ENCODE measurements around the gene SETBP1. TPM values are rescaled to one million over a fixed set of nuclear protein-coding genes. Genes with fewer than 3 reads are reported as not detected.
A peak's percentile ranks its signal among the peaks of the same experiment; 100 is the strongest.

SETBP1 gene
- total and polyA plus RNA-seq, 2 of the 8 experiments (the other 6 are each of a cell fraction or from before 2014, with no cell fraction given) = 2.0 to 6.5 TPM

DNA sequence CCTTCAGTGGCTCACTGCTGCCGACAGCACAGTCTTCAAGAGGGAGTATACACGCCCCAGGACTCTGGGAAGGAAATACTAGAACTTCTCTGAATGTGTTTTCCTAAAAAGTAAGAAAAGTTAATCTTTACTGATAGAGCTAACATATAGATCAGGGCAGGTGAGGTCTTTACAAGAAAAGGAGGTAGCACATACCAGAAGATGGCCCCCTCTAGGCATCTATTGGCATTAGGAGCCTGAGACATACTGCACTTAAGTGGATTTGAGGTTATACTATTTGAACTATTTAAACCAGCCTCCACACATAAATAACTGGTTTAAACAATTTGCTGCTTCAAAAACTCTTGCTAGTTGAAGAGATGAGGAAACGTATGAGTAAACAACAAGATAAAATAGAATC, 406.1 kb downstream of the SETBP1 start:
- Histone ChIP-seq H3K9ac (replicated peaks in 1 of 4; ENCODE audit: extremely low read depth in 1 of 4, low read depth in 3 of 4, low read length in 3 of 4) (no peak overlapping the region), H3K4me2 (ENCODE audit: insufficient read depth in 1 of 2, low read depth in 2 of 2, low read length in 2 of 2) (no peak overlapping the region), H2BK20ac (ENCODE audit: low read length) (no peak overlapping the region), H3K27me3 (replicated peaks in 1 of 4; ENCODE audit: control insufficient read depth in 3 of 4, extremely low read depth in 1 of 4, insufficient read depth in 3 of 4, low read length in 3 of 4) (no peaks in the 10 kb centered on the region), H4K5ac (ENCODE audit: insufficient read length, low read depth, low read length) (no peak overlapping the region), H3K23me2 (ENCODE audit: low read depth, low read length) (no peaks in the 10 kb centered on the region), H3K36me3 (ENCODE audit: control insufficient read depth in 2 of 4, insufficient read depth in 4 of 4, low read length in 3 of 4) (no peaks in the 10 kb centered on the region), H4K20me1 (replicated peaks in 1 of 2; ENCODE audit: control insufficient read depth in 1 of 2, insufficient read depth in 2 of 2, low read length in 2 of 2) (no peaks in the 10 kb centered on the region), H3K14ac (ENCODE audit: insufficient read length) (no peak overlapping the region), H2BK120ac (replicated peaks; ENCODE audit: low read depth, low read length) (no peak overlapping the region), H3K27ac (ENCODE audit: low read depth, low read length) (no peak overlapping the region), H3K4me1 (replicated peaks in 1 of 4; ENCODE audit: control insufficient read depth in 3 of 4, insufficient read depth in 4 of 4, low read length in 3 of 4) (peaks cover 0 to 3% (median 2%) of the 10 kb centered on the region in 4 experiments; a peak in 3 of 7 replicates), H3K4ac (replicated peaks; ENCODE audit: insufficient read length, low read depth, low read length) (no peak overlapping the region), H2BK15ac (ENCODE audit: low read length) (no peak overlapping the region), H3K18ac (ENCODE audit: extremely low read depth, low read length) (0 out of 2 replicates have a peak overlapping the region, but pooled peaks have one; percentile 22), H3K23ac (ENCODE audit: insufficient read length) (no peak overlapping the region), H2BK12ac (ENCODE audit: low read depth, low read length) (peak overlapping the region; percentile 27; the same call in 1 of the 2 replicates), H4K91ac (replicated peaks; ENCODE audit: insufficient read length, low read length) (no peak overlapping the region), H3K79me2 (ENCODE audit: control insufficient read depth in 1 of 2, insufficient read depth in 2 of 2, low read length in 2 of 2) (no peaks in the 10 kb centered on the region), H3K4me3 (ENCODE audit: extremely low read depth in 1 of 4, insufficient read depth in 2 of 4, low read depth in 3 of 4, low read length in 4 of 4) (no peak overlapping the region), H2AK5ac (ENCODE audit: low read depth, low read length) (no peak overlapping the region), H3K9me3 (ENCODE audit: insufficient read depth in 2 of 2, low read depth in 1 of 2, low read length in 1 of 2) (no peaks in the 10 kb centered on the region), H2AFZ (ENCODE audit: low read length) (no peak overlapping the region), H4K8ac (ENCODE audit: extremely low read depth, insufficient read depth, low read length) (no peak overlapping the region), H3K79me1 (ENCODE audit: low read depth, low read length) (no peaks in the 10 kb centered on the region), H3K56ac (replicated peaks; ENCODE audit: insufficient read length, low read depth, low read length) (no peak overlapping the region), H2BK5ac (ENCODE audit: low read depth, low read length) (no peak overlapping the region)
- 90% methylated on average over 3 of the region's 3 CpGs; no CpG with 5 or more reads in 1 of the 2 experiments for WGBS, 2 experiments (ENCODE audit: extremely low coverage in 1 of 2, insufficient coverage in 1 of 2, insufficient read length in 1 of 2, insufficient replicate concordance in 2 of 2, low coverage in 1 of 2, low lambda C conversion rate in 2 of 2, missing lambda C conversion rate in 1 of 2)
- POLR2A ChIA-PET (ENCODE audit: partially characterized antibody) = no interaction called here
- TF ChIP-seq, protein P1, sequence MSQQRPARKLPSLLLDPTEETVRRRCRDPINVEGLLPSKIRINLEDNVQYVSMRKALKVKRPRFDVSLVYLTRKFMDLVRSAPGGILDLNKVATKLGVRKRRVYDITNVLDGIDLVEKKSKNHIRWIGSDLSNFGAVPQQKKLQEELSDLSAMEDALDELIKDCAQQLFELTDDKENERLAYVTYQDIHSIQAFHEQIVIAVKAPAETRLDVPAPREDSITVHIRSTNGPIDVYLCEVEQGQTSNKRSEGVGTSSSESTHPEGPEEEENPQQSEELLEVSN (IDR thresholded peaks at IDR 0.05) = no peak
- DNase-seq (ENCODE audit: low read depth in 1 of 2, low spot score in 2 of 2) = no peak
- no peak for FAIRE-seq
- CTCF ChIA-PET (ENCODE audit: partially characterized antibody) = interaction anchor here (1.0 kb wide), 1 partner anchor 320 kb away, joined by 5 read pairs; no protein-coding TSS in a partner anchor

All from H1 (cell line).